MCF 10A (cell line): ENCODE data around the gene LDLRAD4. TPM values are rescaled to one million over a fixed set of nuclear protein-coding genes. Genes with fewer than 3 reads are reported as not detected.

Experiments used
- BruUV-seq: library from RNA; stranded (reverse); fragments of 400-500 nt; replicated peaks from 2 replicates; lab custom pipeline; 2021; lab: Mats Ljungman, UMichigan
- CTCF ChIA-PET: fragments of 300-600 bp; sonication (Branson Sonifier 250); formaldehyde crosslinking; extraction: SDS; loops from one replicate; lab custom pipeline; 2021; ENCODE audit warnings: antibody characterized with exemption, inconsistent platforms; lab: Yijun Ruan, JAX
- POLR2A ChIA-PET: fragments of 300-600, 350-650 bp; sonication (Branson Sonifier 250); formaldehyde crosslinking; extraction: SDS; loops from one replicate; lab custom pipeline; 2020; ENCODE audit warnings: antibody characterized with exemption, inconsistent platforms; lab: Yijun Ruan, JAX
- DNase-seq: peaks from one replicate; pipeline ENCODE4 v3.0.0-alpha.2; 2018; ENCODE audit not compliant: unreplicated experiment
- H3K27ac Mint-ChIP-seq: one replicate; pipeline ENCODE4 v1.8.0; 2022; ENCODE audit warnings: mild to moderate bottlenecking, low read depth, mixed read lengths; ENCODE audit not compliant: unreplicated experiment
- H3K27me3 Mint-ChIP-seq: one replicate; pipeline ENCODE4 v1.8.0; 2022; ENCODE audit warnings: mixed read lengths; ENCODE audit not compliant: insufficient read depth, unreplicated experiment
- H3K36me3 Mint-ChIP-seq: one replicate; pipeline ENCODE4 v1.8.0; 2022; ENCODE audit warnings: mild to moderate bottlenecking, moderate library complexity, mixed read lengths; ENCODE audit not compliant: insufficient read depth, unreplicated experiment
- H3K4me1 Mint-ChIP-seq: one replicate; pipeline ENCODE4 v1.8.0; 2022; ENCODE audit warnings: mixed read lengths; ENCODE audit not compliant: insufficient read depth, unreplicated experiment
- H3K4me3 Mint-ChIP-seq: one replicate; pipeline ENCODE4 v1.8.0; 2022; ENCODE audit warnings: mild to moderate bottlenecking, moderate library complexity, mixed read lengths; ENCODE audit not compliant: unreplicated experiment
- H3K9me3 Mint-ChIP-seq: one replicate; pipeline ENCODE4 v1.8.0; 2022; ENCODE audit warnings: mixed read lengths; ENCODE audit not compliant: unreplicated experiment
- intact Hi-C: fragments of 100-400 bp; cut with micrococcal nuclease; formaldehyde crosslinking; loops from 2 replicates; pipeline ENCODE4 v1.14.1; 2022
- total RNA-seq: library from RNA; stranded (reverse); gene quantifications from 2 replicates; pipeline ENCODE4 v1.2.3, GENCODE V29; 2022
- TF ChIP-seq, protein P1 (sequence below): fragments of 200-600 bp; IDR thresholded peaks from one replicate; pipeline ENCODE4 v1.8.0; 2022; ENCODE audit warnings: antibody characterized with exemption, mild to moderate bottlenecking; ENCODE audit not compliant: unreplicated experiment

The LDLRAD4 gene
- total RNA-seq, 1 experiment from 2014 or later, result not detected

DNA sequence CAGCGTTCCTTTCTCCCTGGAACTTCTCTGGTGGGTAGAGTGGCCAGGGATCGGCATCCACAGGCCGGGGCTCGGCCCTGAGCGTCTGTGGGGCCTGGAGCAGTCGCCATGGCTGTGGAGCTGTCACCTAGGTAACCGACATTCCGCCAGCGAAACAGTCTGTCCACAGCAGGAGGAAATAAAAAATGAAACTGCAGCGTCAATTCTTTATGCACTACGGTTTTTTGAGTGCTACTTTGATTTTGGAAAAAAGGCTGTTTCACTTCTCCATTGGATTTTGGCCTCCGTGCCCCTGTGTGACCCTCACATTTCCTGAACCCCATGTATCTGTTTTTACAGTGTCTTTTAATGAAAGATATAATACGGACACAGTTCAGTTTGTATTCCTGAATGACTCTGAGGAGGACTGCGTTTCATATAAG is 163.4 kb downstream of the LDLRAD4 start:
- CTCF ChIA-PET, result interaction anchor here (0.5 kb wide), 1 partner anchor 175 kb away, joined by 3 read pairs; no protein-coding TSS in a partner anchor
- TF ChIP-seq, protein P1, sequence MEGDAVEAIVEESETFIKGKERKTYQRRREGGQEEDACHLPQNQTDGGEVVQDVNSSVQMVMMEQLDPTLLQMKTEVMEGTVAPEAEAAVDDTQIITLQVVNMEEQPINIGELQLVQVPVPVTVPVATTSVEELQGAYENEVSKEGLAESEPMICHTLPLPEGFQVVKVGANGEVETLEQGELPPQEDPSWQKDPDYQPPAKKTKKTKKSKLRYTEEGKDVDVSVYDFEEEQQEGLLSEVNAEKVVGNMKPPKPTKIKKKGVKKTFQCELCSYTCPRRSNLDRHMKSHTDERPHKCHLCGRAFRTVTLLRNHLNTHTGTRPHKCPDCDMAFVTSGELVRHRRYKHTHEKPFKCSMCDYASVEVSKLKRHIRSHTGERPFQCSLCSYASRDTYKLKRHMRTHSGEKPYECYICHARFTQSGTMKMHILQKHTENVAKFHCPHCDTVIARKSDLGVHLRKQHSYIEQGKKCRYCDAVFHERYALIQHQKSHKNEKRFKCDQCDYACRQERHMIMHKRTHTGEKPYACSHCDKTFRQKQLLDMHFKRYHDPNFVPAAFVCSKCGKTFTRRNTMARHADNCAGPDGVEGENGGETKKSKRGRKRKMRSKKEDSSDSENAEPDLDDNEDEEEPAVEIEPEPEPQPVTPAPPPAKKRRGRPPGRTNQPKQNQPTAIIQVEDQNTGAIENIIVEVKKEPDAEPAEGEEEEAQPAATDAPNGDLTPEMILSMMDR, result no peak
- Mint-ChIP-seq H3K36me3 (no peaks in the 10 kb centered on the region), H3K4me3 (no peak overlapping the region), H3K27ac (no peak overlapping the region), H3K27me3 (no peaks in the 10 kb centered on the region), H3K9me3 (peaks cover 12% of the 10 kb centered on the region), H3K4me1 (no peaks in the 10 kb centered on the region)
- no TSS peak for BruUV-seq
- DNase-seq, result no peak
- POLR2A ChIA-PET, result interaction anchor here (0.7 kb wide), 1 partner anchor 85 kb away, joined by 3 read pairs; no protein-coding TSS in a partner anchor
- intact Hi-C loops, result no loop called here

DNA sequence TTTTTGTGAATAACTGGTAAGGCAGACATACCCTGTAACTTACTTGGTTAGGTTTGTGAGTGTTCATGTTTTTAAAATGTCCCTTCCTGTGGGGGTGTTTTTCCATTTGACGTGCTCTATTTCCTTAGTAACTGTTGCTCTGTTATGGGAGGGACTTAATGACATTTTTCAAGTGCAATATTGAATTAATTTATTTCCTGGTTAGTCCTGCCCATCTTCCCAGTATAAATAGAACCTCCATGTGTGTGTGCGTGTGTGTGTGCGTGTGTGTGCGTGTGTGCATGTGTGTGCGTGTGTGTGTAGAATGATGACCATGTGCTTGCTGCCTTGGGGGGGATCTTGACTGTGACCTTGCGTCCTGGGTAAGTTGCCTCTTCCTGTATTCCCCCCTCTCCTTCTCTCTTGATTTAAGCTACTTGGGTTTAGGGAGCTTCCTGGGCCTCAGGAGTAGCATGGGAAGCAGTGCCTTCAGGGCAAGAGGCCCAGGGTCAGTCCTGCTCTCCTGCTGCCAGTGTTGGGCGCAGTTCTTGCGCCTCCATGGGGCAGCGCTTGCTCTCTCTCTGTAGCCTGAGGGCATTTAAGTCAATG is 163.9 kb downstream of the LDLRAD4 start:
- no peak for DNase-seq
- BruUV-seq, result no TSS peak
- H3K4me1 Mint-ChIP-seq, result no peaks in the 10 kb centered on the region
- TF ChIP-seq, protein P1, result no peak
- no peaks in the 10 kb centered on the region for H3K36me3 Mint-ChIP-seq
- POLR2A ChIA-PET, result no interaction called here
- H3K27me3 Mint-ChIP-seq, result no peaks in the 10 kb centered on the region
- intact Hi-C loops, result no loop called here
- H3K9me3 Mint-ChIP-seq, result peaks cover 12% of the 10 kb centered on the region
- H3K4me3 Mint-ChIP-seq, result no peak overlapping the region
- CTCF ChIA-PET, result no interaction called here
- H3K27ac Mint-ChIP-seq, result no peak overlapping the region

DNA sequence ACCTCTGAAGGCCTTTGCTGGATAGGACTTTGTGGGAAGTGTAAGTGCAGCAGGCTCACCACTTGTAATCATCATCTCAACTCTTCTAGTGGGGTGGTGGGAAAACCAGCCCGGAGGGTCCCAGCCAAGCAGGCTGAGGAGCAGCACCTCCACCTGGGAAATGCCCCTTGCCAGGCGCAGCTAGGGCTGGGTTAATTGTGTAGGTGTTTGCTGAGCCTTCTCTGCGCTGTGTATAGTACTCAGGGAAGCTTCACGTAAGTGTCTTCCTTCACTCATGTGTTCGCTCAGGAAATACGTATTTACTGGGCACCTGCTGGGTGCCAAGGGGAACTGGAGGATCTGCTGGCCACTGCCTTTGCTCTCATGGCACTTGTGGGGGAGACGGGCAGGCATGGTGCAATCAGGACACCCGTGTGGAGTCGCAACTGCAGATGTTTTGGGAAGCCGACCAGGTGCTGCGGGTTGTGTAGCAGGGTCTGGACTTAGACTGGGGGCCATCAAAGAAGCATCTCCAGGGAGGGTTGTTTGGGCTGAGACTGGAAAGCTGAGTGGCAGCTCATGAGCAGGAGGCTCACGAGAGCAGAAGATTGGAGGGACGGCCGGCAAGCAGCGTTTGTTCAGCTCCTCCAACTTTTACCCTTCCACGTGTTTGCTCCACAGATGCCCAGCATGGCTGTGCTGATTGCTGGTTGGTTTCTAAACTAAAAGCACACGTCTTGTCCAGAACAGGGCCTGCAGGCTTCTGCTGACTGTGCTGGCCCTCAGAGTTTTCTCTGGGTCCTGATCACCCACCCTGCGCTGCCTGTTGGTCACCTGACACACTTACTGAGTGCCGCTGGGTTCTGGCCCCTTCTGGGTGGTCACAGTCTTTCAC is 164.6 kb downstream of the LDLRAD4 start:
- no TSS peak for BruUV-seq
- CTCF ChIA-PET, result interaction anchor here (0.8 kb wide), 1 partner anchor 81 kb away, joined by 4 read pairs; no protein-coding TSS in a partner anchor
- Mint-ChIP-seq H3K36me3 (no peaks in the 10 kb centered on the region), H3K27ac (no peak overlapping the region), H3K9me3 (peaks cover 12% of the 10 kb centered on the region), H3K4me1 (no peaks in the 10 kb centered on the region), H3K4me3 (no peak overlapping the region), H3K27me3 (no peaks in the 10 kb centered on the region)
- TF ChIP-seq, protein P1, result no peak
- POLR2A ChIA-PET, result no interaction called here
- intact Hi-C loops, result no loop called here
- DNase-seq, result no peak
